Stomach (tissue), 4 donors: ENCODE results near the gene TLE6.

Experiments used
- CTCF ChIP-seq, 7 experiments: fragments of 450-650 bp in 4 of 7; fragments of 200-600 bp in 3 of 7; sonication (generic) in 3 of 7; IDR thresholded peaks; one replicate each; pipeline ENCODE4 v1.5.1; 2016 to 2019; ENCODE audit warnings: antibody characterized with exemption in 7 of 7, control low read depth in 2 of 7, mild to moderate bottlenecking in 1 of 7
- EP300 ChIP-seq: sonication (generic); formaldehyde crosslinking; IDR thresholded peaks from one replicate; pipeline ENCODE4 v1.6.1; 2017; ENCODE audit warnings: antibody characterized with exemption
- POLR2A ChIP-seq, 4 donors: fragments of 450-650 bp; IDR thresholded peaks; one replicate each; pipeline ENCODE4 v1.6.1; 2016; ENCODE audit warnings: antibody characterized with exemption in 4 of 4, control low read depth in 2 of 4, mild to moderate bottlenecking in 1 of 4, moderate library complexity in 1 of 4
- POLR2AphosphoS5 ChIP-seq, 3 donors: sonication (generic); formaldehyde crosslinking; IDR thresholded peaks; one replicate each; pipeline ENCODE4 v1.6.1; 2016; ENCODE audit warnings: antibody characterized with exemption in 3 of 3

- TF ChIP-seq CTCF (IDR thresholded peaks at IDR 0.05) (no peak), EP300 (no peak), POLR2AphosphoS5 (IDR thresholded peaks at IDR 0.05) (no peak), POLR2A (IDR thresholded peaks at IDR 0.05) (no peak)
Measured at GRCh38 chr19:2963122-2963521, 14.2 kb upstream of the TLE6 start.
